ENCODE data around the gene CD207.
A peak's percentile ranks its signal among the peaks of the same experiment; 100 is the strongest.
"Not testable (repeated sequence)": the region's sequence is repeated elsewhere in the genome, so short reads cannot be mapped to it uniquely, and the experiment has no call there.

The CD207 gene

GRCh38 chr2:70835643-70836042 lies at the start of gene CD207:
Gene CD207, minus strand, starts transcription at chr2:70835816. Its CDS starts 40 bp downstream, at chr2:70835776.
- DNase-seq = no peak

GRCh38 chr2:70878543-70878942 lies 42.9 kb upstream of the CD207 start:
- not testable (repeated sequence) for DNase-seq

GRCh38 chr2:70876138-70876537 lies 40.5 kb upstream of the CD207 start:
- DNase-seq = not testable (repeated sequence)

GRCh38 chr2:70873541-70873940 lies 37.9 kb upstream of the CD207 start:
- no peak for DNase-seq

GRCh38 chr2:70871398-70872211 lies 36.0 kb upstream of the CD207 start:
- no peak for DNase-seq

- DNase-seq = no peak
Measured at GRCh38 chr2:70870790-70871189, 35.2 kb upstream of the CD207 start.

GRCh38 chr2:70868970-70869369 lies 33.4 kb upstream of the CD207 start:
- DNase-seq = no peak

GRCh38 chr2:70861777-70862625 lies 26.4 kb upstream of the CD207 start:
- peak; percentile 3 to 76 for DNase-seq

- no peak for DNase-seq
Measured at GRCh38 chr2:70855667-70856066, 20.1 kb upstream of the CD207 start.

- no peak for DNase-seq
Measured at GRCh38 chr2:70854411-70854810, 18.8 kb upstream of the CD207 start.

GRCh38 chr2:70852824-70853223 lies 17.2 kb upstream of the CD207 start:
- no peak for DNase-seq

GRCh38 chr2:70851704-70852103 lies 16.1 kb upstream of the CD207 start:
- no peak for DNase-seq

GRCh38 chr2:70850925-70851324 lies 15.3 kb upstream of the CD207 start:
- no peak for DNase-seq

GRCh38 chr2:70842401-70842800 lies 6.8 kb upstream of the CD207 start:
- no peak for DNase-seq

GRCh38 chr2:70837980-70838925 lies 2.6 kb upstream of the CD207 start:
- no peak for DNase-seq

GRCh38 chr2:70834881-70835280 lies 735 bp downstream of the CD207 start:
- no peak for DNase-seq

GRCh38 chr2:70834106-70834505 lies 1.5 kb downstream of the CD207 start:
- DNase-seq = no peak

GRCh38 chr2:70833246-70833645 lies 2.4 kb downstream of the CD207 start:
- DNase-seq = no peak

GRCh38 chr2:70832386-70832785 lies 3.2 kb downstream of the CD207 start:
- no peak for DNase-seq

GRCh38 chr2:70831861-70832260 lies 3.8 kb downstream of the CD207 start:
- no peak for DNase-seq

- DNase-seq = no peak
Measured at GRCh38 chr2:70830366-70830765, 5.2 kb downstream of the CD207 start.

GRCh38 chr2:70829916-70830315 lies 5.7 kb downstream of the CD207 start:
- no peak for DNase-seq

Data from cerebellar nuclear complex (tissue), 1 donor.